ENCODE data around the gene DMXL2. TPM values are rescaled to one million over a fixed set of nuclear protein-coding genes. Genes with fewer than 3 reads are reported as not detected.

The DMXL2 gene
- total and polyA plus RNA-seq, 9 of the 15 experiments (the other 6 are each of a cell fraction or from before 2014, with no cell fraction given) = 9.3 to 57.7 (median 30.7) TPM

DNA sequence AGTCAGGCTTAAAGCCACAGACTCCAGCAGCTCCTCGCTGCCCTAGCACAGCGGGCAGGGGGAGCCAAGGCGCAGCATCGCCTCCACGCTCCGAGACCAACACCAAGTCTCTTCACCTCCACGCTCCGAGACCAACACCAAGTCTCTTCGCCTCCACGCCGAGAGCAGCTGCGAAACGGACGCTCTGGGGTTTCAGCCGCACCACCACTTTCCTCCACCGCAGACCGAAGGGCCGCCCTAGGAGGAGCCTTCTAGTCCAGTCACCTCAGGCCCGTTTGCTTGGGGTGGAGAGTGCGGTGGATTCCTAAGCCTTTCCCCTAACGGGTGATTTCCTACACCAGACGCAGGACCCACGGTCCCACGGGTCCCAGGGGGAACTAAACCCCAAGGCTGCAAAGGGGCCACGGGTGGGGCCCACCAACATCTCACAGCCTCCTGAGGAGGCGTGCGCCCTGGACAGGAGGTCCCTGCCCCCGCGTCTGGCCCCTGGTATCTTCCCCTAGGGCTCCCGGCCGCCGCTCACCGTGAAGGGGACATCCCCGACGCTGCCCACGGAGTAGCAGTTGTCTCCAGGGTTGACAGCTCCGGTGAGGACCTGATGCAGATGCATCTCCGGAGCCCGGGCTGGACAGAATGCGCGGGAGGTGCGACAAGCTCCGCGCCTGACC lies 501 bp downstream of the DMXL2 start (continued):
- no peak for TF ChIP-seq MYNN (IDR thresholded peaks at IDR 0.05)
- no peak for TF ChIP-seq MYNN (CRISPR knock-in tag; IDR thresholded peaks at IDR 0.05)
- TF ChIP-seq, protein P1, sequence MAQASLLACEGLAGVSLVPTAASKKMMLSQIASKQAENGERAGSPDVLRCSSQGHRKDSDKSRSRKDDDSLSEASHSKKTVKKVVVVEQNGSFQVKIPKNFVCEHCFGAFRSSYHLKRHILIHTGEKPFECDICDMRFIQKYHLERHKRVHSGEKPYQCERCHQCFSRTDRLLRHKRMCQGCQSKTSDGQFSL (CRISPR knock-in tag; IDR thresholded peaks at IDR 0.05) = no peak
- TF ChIP-seq, protein P1 (tag; IDR thresholded peaks at IDR 0.05) = no peak
- no peak for TF ChIP-seq ZNF445 (CRISPR knock-in tag; IDR thresholded peaks at IDR 0.05; ENCODE audit: low read depth)
- TF ChIP-seq TEAD1 (CRISPR knock-in tag; IDR thresholded peaks at IDR 0.05) = no peak; a peak in 1 of 4 replicates
- no peak for TF ChIP-seq KLF1 (tag; IDR thresholded peaks at IDR 0.05)
- TF ChIP-seq, protein P2, sequence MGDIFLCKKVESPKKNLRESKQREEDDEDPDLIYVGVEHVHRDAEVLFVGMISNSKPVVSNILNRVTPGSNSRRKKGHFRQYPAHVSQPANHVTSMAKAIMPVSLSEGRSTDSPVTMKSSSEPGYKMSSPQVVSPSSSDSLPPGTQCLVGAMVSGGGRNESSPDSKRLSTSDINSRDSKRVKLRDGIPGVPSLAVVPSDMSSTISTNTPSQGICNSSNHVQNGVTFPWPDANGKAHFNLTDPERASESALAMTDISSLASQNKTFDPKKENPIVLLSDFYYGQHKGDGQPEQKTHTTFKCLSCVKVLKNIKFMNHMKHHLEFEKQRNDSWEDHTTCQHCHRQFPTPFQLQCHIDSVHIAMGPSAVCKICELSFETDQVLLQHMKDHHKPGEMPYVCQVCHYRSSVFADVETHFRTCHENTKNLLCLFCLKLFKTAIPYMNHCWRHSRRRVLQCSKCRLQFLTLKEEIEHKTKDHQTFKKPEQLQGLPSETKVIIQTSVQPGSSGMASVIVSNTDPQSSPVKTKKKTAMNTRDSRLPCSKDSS (IDR thresholded peaks at IDR 0.05; ENCODE audit: low read depth, partially characterized antibody) = no peak
- TF ChIP-seq RUNX1 (IDR thresholded peaks at IDR 0.05; ENCODE audit: low read depth) = peak; percentile 42; the same call in 1 of the 2 replicates
- TF ChIP-seq MTA3 (IDR thresholded peaks at IDR 0.05; ENCODE audit: borderline replicate concordance) = no peak
- TF ChIP-seq RBM15 (IDR thresholded peaks at IDR 0.05; ENCODE audit: insufficient read depth, low read length) = no peak
- TF ChIP-seq SMARCA4 (IDR thresholded peaks at IDR 0.05) = peak; percentile 76
- TF ChIP-seq RCOR1 (IDR thresholded peaks at IDR 0.05; ENCODE audit: borderline replicate concordance in 1 of 2, low read depth in 2 of 2, low read length in 2 of 2) = peak in 1 of 2 experiments; percentile 3; a peak in 1 of 4 replicates
- no peak for TF ChIP-seq BHLHE40 (IDR thresholded peaks at IDR 0.05; ENCODE audit: low read length)
- peak; percentile 27; the same call in 1 of the 2 replicates for TF ChIP-seq NFRKB (IDR thresholded peaks at IDR 0.05; ENCODE audit: low read depth)
- peak; percentile 8; the same call in 1 of the 2 replicates for TF ChIP-seq JUND (IDR thresholded peaks at IDR 0.05; ENCODE audit: borderline replicate concordance, low read depth, low read length)
- TF ChIP-seq JUND (tag; IDR thresholded peaks at IDR 0.05; ENCODE audit: borderline replicate concordance, low read depth, low read length) = no peak; the same call in 2 of the 3 replicates
